Colonic mucosa (tissue), 4 donors: ENCODE data around the gene FGGY. TPM values are rescaled to one million over a fixed set of nuclear protein-coding genes. Genes with fewer than 3 reads are reported as not detected.

Source experiments
- DNase-seq: peaks from one replicate; pipeline ENCODE4 v3.0.0-alpha.2; 2020
- H3K27ac ChIP-seq: fragments of 200-600 bp; one replicate; pipeline ENCODE4 v1.8.0; 2021
- H3K27me3 ChIP-seq: fragments of 200-600 bp; one replicate; pipeline ENCODE4 v1.8.0; 2021
- H3K36me3 ChIP-seq: fragments of 200-600 bp; one replicate; pipeline ENCODE4 v1.8.0; 2021
- H3K4me1 ChIP-seq: fragments of 200-600 bp; one replicate; pipeline ENCODE4 v1.8.0; 2021; ENCODE audit warnings: mild to moderate bottlenecking
- H3K4me3 ChIP-seq: fragments of 200-600 bp; one replicate; pipeline ENCODE4 v1.8.0; 2021
- H3K9ac ChIP-seq, 2 donors: one replicate each; pipeline ENCODE4 v1.7.0; 2013; ENCODE audit warnings: control low read depth in 2 of 2, low read depth in 2 of 2, low read length in 2 of 2
- H3K9me3 ChIP-seq: fragments of 200-600 bp; one replicate; pipeline ENCODE4 v1.8.0; 2021
- CTCF ChIP-seq: fragments of 200-600 bp; IDR thresholded peaks from one replicate; pipeline ENCODE4 v1.8.0; 2022; ENCODE audit warnings: antibody characterized with exemption, mild to moderate bottlenecking
- intact Hi-C: fragments of 100-400 bp; cut with DNase I; formaldehyde crosslinking; loops from one replicate; pipeline ENCODE4 v1.14.1; 2022
- total RNA-seq, 2 donors: library from RNA; stranded (reverse); fragmentation: NEBNext Ultra II Directional in 1 of 2; extraction: Animal tissue kit (Norgen Biotek cat#: 25700) in 1 of 2; gene quantifications; one replicate each; pipeline ENCODE4 v1.2.1, GENCODE V29; 2021
- donor health status: healthy.
- donor health status: DM: no; HTN: no; CAD: no.
- donor health status: DM: no; HTN: no; CAD: no.

Gene FGGY
- total RNA-seq, 2 donors from 2014 or later, result 12.5 to 19.5 TPM

GRCh38 chr1:59375321-59376220 is 78.7 kb downstream of the FGGY start:
- Histone ChIP-seq H3K9ac (no peak overlapping the region), H3K4me1 (no peaks in the 10 kb centered on the region), H3K9me3 (no peaks in the 10 kb centered on the region), H3K4me3 (no peak overlapping the region), H3K36me3 (no peaks in the 10 kb centered on the region), H3K27me3 (no peaks in the 10 kb centered on the region), H3K27ac (no peak overlapping the region)
- no peak for TF ChIP-seq CTCF
- no peak for DNase-seq
- intact Hi-C loops, result no loop called here

- no peak for DNase-seq
- H3K9me3 ChIP-seq, result no peaks in the 10 kb centered on the region
- H3K27ac ChIP-seq, result no peak overlapping the region
- no peak overlapping the region for H3K9ac ChIP-seq
- no peaks in the 10 kb centered on the region for H3K4me1 ChIP-seq
- TF ChIP-seq CTCF, result no peak
- no peaks in the 10 kb centered on the region for H3K36me3 ChIP-seq
- no peaks in the 10 kb centered on the region for H3K27me3 ChIP-seq
- intact Hi-C loops, result no loop called here
- H3K4me3 ChIP-seq, result no peak overlapping the region
These were observed 80.5 kb downstream of the FGGY start for GRCh38 chr1:59377350-59377904.

GRCh38 chr1:59378621-59379370 is 81.9 kb downstream of the FGGY start:
- no peaks in the 10 kb centered on the region for H3K9me3 ChIP-seq
- H3K36me3 ChIP-seq, result no peaks in the 10 kb centered on the region
- H3K9ac ChIP-seq, result no peak overlapping the region
- no peak for DNase-seq
- intact Hi-C loops, result no loop called here
- no peaks in the 10 kb centered on the region for H3K4me1 ChIP-seq
- no peaks in the 10 kb centered on the region for H3K27me3 ChIP-seq
- no peak overlapping the region for H3K4me3 ChIP-seq
- no peak for TF ChIP-seq CTCF
- no peak overlapping the region for H3K27ac ChIP-seq

GRCh38 chr1:59379371-59379728 is 82.5 kb downstream of the FGGY start:
- no peak for TF ChIP-seq CTCF
- DNase-seq, result no peak
- H3K9me3 ChIP-seq, result no peaks in the 10 kb centered on the region
- H3K4me3 ChIP-seq, result no peak overlapping the region
- H3K9ac ChIP-seq, result no peak overlapping the region
- H3K27ac ChIP-seq, result no peak overlapping the region
- no peaks in the 10 kb centered on the region for H3K4me1 ChIP-seq
- intact Hi-C loops, result no loop called here
- no peaks in the 10 kb centered on the region for H3K36me3 ChIP-seq
- no peaks in the 10 kb centered on the region for H3K27me3 ChIP-seq

- Histone ChIP-seq H3K27ac (no peak overlapping the region), H3K4me3 (no peak overlapping the region), H3K9ac (no peak overlapping the region), H3K9me3 (no peaks in the 10 kb centered on the region), H3K4me1 (no peaks in the 10 kb centered on the region), H3K27me3 (no peaks in the 10 kb centered on the region), H3K36me3 (no peaks in the 10 kb centered on the region)
- intact Hi-C loops, result no loop called here
- no peak for DNase-seq
- TF ChIP-seq CTCF, result no peak
These were observed 87.1 kb downstream of the FGGY start for GRCh38 chr1:59383963-59384362.
